ENCODE data around the gene PPP6R1. TPM values are rescaled to one million over a fixed set of nuclear protein-coding genes. Genes with fewer than 3 reads are reported as not detected.

The PPP6R1 gene
- polyA plus RNA-seq, 3 donors: 16.9 to 91.3 (median 22.0) TPM

- no peak for TF ChIP-seq CTCF (IDR thresholded peaks at IDR 0.05)
- Histone ChIP-seq H2AFZ (ENCODE audit: insufficient read depth, low read depth, low read length, poor library complexity, severe bottlenecking) (no peak overlapping the region), H3K4me2 (replicated peaks; ENCODE audit: extremely low read depth, low read length, poor library complexity, severe bottlenecking) (no peak overlapping the region), H3K27ac (ENCODE audit: low read depth in 1 of 2, low read length in 2 of 2) (no peak overlapping the region), H4K20me1 (ENCODE audit: insufficient read depth, low read length) (no peaks in the 10 kb centered on the region), H3K9ac (ENCODE audit: insufficient read depth, low read length, poor library complexity, severe bottlenecking) (no peak overlapping the region), H3K4me3 (replicated peaks in 1 of 3; ENCODE audit: low read depth in 2 of 3, low read length in 3 of 3) (no peak overlapping the region), H3K9me3 (replicated peaks in 1 of 2; ENCODE audit: control insufficient read depth in 1 of 2, insufficient read depth in 1 of 2, low read length in 2 of 2) (peaks cover 0 to 3% of the 10 kb centered on the region in 2 donors), H3K27me3 (ENCODE audit: control insufficient read depth in 2 of 2, insufficient read depth in 2 of 2, low read length in 2 of 2) (no peaks in the 10 kb centered on the region), H3K36me3 (replicated peaks in 1 of 2; ENCODE audit: control insufficient read depth in 1 of 2, insufficient read depth in 2 of 2, low read length in 2 of 2) (peaks cover 0 to 17% of the 10 kb centered on the region in 2 donors), H3K4me1 (ENCODE audit: control insufficient read depth in 1 of 2, insufficient read depth in 2 of 2, low read length in 2 of 2) (no peaks in the 10 kb centered on the region), H3K79me2 (ENCODE audit: insufficient read depth, low read length) (no peaks in the 10 kb centered on the region)
- Mint-ChIP-seq H3K36me3 (peaks cover 20 to 34% of the 10 kb centered on the region in 2 donors), H3K4me3 (no peak overlapping the region), H3K27me3 (ENCODE audit: low read depth in 3 of 3) (no peaks in the 10 kb centered on the region), H3K4me1 (no peaks in the 10 kb centered on the region), H3K27ac (no peak overlapping the region), H3K9me3 (peaks cover 0 to 9% (median 4%) of the 10 kb centered on the region in 7 donors)
- no peak for DNase-seq
- WGBS (ENCODE audit: insufficient coverage): 100% methylated on average over 3 of the region's 3 CpGs
- intact Hi-C loops (cut with micrococcal nuclease): no loop called here
These were observed 7.6 kb upstream of the PPP6R1 start for GRCh38 chr19:55266404-55266803.

GRCh38 chr19:55265723-55266386, 7.0 kb upstream of the PPP6R1 start:
- H3K27ac Mint-ChIP-seq: no peak overlapping the region
- intact Hi-C loops (cut with micrococcal nuclease): no loop called here
- H3K4me2 ChIP-seq (replicated peaks; ENCODE audit: extremely low read depth, low read length, poor library complexity, severe bottlenecking): no peak overlapping the region
- H4K20me1 ChIP-seq (ENCODE audit: insufficient read depth, low read length): no peaks in the 10 kb centered on the region
- H3K36me3 Mint-ChIP-seq: peaks cover 17 to 32% of the 10 kb centered on the region in 2 donors
- no peaks in the 10 kb centered on the region for H3K27me3 Mint-ChIP-seq (ENCODE audit: low read depth in 3 of 3)
- H3K4me1 ChIP-seq (ENCODE audit: control insufficient read depth in 1 of 2, insufficient read depth in 2 of 2, low read length in 2 of 2): no peaks in the 10 kb centered on the region
- 97% methylated on average over 8 of the region's 12 CpGs for WGBS (ENCODE audit: insufficient coverage)
- peaks cover 0 to 9% (median 4%) of the 10 kb centered on the region in 7 donors for H3K9me3 Mint-ChIP-seq
- no peak overlapping the region for H3K27ac ChIP-seq (ENCODE audit: low read depth in 1 of 2, low read length in 2 of 2)
- H3K36me3 ChIP-seq (replicated peaks in 1 of 2; ENCODE audit: control insufficient read depth in 1 of 2, insufficient read depth in 2 of 2, low read length in 2 of 2): peaks cover 0 to 17% of the 10 kb centered on the region in 2 donors
- H3K4me3 Mint-ChIP-seq: no peak overlapping the region
- H3K79me2 ChIP-seq (ENCODE audit: insufficient read depth, low read length): no peaks in the 10 kb centered on the region
- H3K9me3 ChIP-seq (replicated peaks in 1 of 2; ENCODE audit: control insufficient read depth in 1 of 2, insufficient read depth in 1 of 2, low read length in 2 of 2): peaks cover 0 to 3% of the 10 kb centered on the region in 2 donors
- H3K4me3 ChIP-seq (replicated peaks in 1 of 3; ENCODE audit: low read depth in 2 of 3, low read length in 3 of 3): no peak overlapping the region
- H3K27me3 ChIP-seq (ENCODE audit: control insufficient read depth in 2 of 2, insufficient read depth in 2 of 2, low read length in 2 of 2): no peaks in the 10 kb centered on the region
- no peaks in the 10 kb centered on the region for H3K4me1 Mint-ChIP-seq
- no peak overlapping the region for H3K9ac ChIP-seq (ENCODE audit: insufficient read depth, low read length, poor library complexity, severe bottlenecking)
- TF ChIP-seq CTCF (IDR thresholded peaks at IDR 0.05): no peak
- DNase-seq: no peak
- H2AFZ ChIP-seq (ENCODE audit: insufficient read depth, low read depth, low read length, poor library complexity, severe bottlenecking): no peak overlapping the region

Data from CD14-positive monocyte (primary cell).